Activated T-cell treated with anti-CD3 and anti-CD28 coated beads, Interleukin-2, amount 50 U/mL, for 1 hour (primary cell): ENCODE measurements around the gene SPATS2L.

Experiments used
- DNase-seq: peaks from one replicate; pipeline ENCODE4 v3.0.0-alpha.2; 2020

SPATS2L gene

GRCh38 chr2:200448455-200448854, 142.0 kb downstream of the SPATS2L start:
- DNase-seq: no peak

- DNase-seq: no peak
Observed at GRCh38 chr2:200449149-200449548, 142.7 kb downstream of the SPATS2L start.

GRCh38 chr2:200450288-200450687, 143.8 kb downstream of the SPATS2L start:
- DNase-seq: no peak

GRCh38 chr2:200451511-200451910, 145.0 kb downstream of the SPATS2L start:
- DNase-seq: no peak

GRCh38 chr2:200452377-200452776, 145.9 kb downstream of the SPATS2L start:
- no peak for DNase-seq

GRCh38 chr2:200453142-200453852, 146.8 kb downstream of the SPATS2L start:
- DNase-seq: no peak

GRCh38 chr2:200453853-200454534, 147.5 kb downstream of the SPATS2L start:
- DNase-seq: no peak

GRCh38 chr2:200454927-200455801, 148.7 kb downstream of the SPATS2L start:
- no peak for DNase-seq

- DNase-seq: no peak
Observed at GRCh38 chr2:200455958-200456421, 149.5 kb downstream of the SPATS2L start.

- DNase-seq: no peak
Observed at GRCh38 chr2:200456567-200456966, 150.1 kb downstream of the SPATS2L start.

- no peak for DNase-seq
Observed at GRCh38 chr2:200459101-200459500, 152.6 kb downstream of the SPATS2L start.

GRCh38 chr2:200461846-200462710, 155.6 kb downstream of the SPATS2L start:
- DNase-seq: no peak

- no peak for DNase-seq
Observed at GRCh38 chr2:200463452-200463851, 157.0 kb downstream of the SPATS2L start.

- peak; percentile 32 for DNase-seq
Observed at GRCh38 chr2:200466425-200467418, 160.2 kb downstream of the SPATS2L start.

GRCh38 chr2:200467806-200468681, 161.6 kb downstream of the SPATS2L start:
- DNase-seq: peak; percentile 29

GRCh38 chr2:200469708-200470211, 163.3 kb downstream of the SPATS2L start:
- no peak for DNase-seq

GRCh38 chr2:200470230-200470629, 163.7 kb downstream of the SPATS2L start:
- DNase-seq: no peak

GRCh38 chr2:200471324-200471848, 164.9 kb downstream of the SPATS2L start:
- DNase-seq: peak; percentile 30

- no peak for DNase-seq
Observed at GRCh38 chr2:200471928-200472645, 165.6 kb downstream of the SPATS2L start.
